Measurements from ENCODE around the gene HYAL3.
A peak's percentile ranks its signal among the peaks of the same experiment; 100 is the strongest.
"Not testable (repeated sequence)": the region's sequence is repeated elsewhere in the genome, so short reads cannot be mapped to it uniquely, and the experiment has no call there.

Gene HYAL3

GRCh38 chr3:50284121-50284520 is 15.1 kb downstream of the HYAL3 start:
- not testable (repeated sequence) for H3K4me1 ChIP-seq (ENCODE audit: insufficient read depth, low read length); H3K9ac ChIP-seq (ENCODE audit: low read depth, low read length); H3K9me3 ChIP-seq (ENCODE audit: insufficient read depth, low read depth, low read length); H3K27me3 ChIP-seq (ENCODE audit: insufficient read depth, low read length); H3K27ac ChIP-seq (ENCODE audit: low read depth, low read length); H3K4me3 ChIP-seq (ENCODE audit: low read length)
- peaks cover 29% of the 10 kb centered on the region for H3K36me3 ChIP-seq (ENCODE audit: insufficient read depth, low read length)
- WGBS = 96% methylated on average over 4 of the region's 6 CpGs

GRCh38 chr3:50279255-50280016 is 19.8 kb downstream of the HYAL3 start:
- no peaks in the 10 kb centered on the region for H3K9me3 ChIP-seq (ENCODE audit: insufficient read depth, low read depth, low read length)
- H3K27ac ChIP-seq (ENCODE audit: low read depth, low read length) = no peak overlapping the region
- no peak overlapping the region for H3K9ac ChIP-seq (ENCODE audit: low read depth, low read length)
- no peaks in the 10 kb centered on the region for H3K36me3 ChIP-seq (ENCODE audit: insufficient read depth, low read length)
- WGBS = 95% methylated on average over 8 of the region's 8 CpGs
- H3K27me3 ChIP-seq (ENCODE audit: insufficient read depth, low read length) = peaks cover 29% of the 10 kb centered on the region
- no peaks in the 10 kb centered on the region for H3K4me1 ChIP-seq (ENCODE audit: insufficient read depth, low read length)
- no peak overlapping the region for H3K4me3 ChIP-seq (ENCODE audit: low read length)

GRCh38 chr3:50278880-50279224 is 20.4 kb downstream of the HYAL3 start, which contains the start of gene LSMEM2:
Gene LSMEM2 (plus strand): TSS chr3:50279087. CDS start chr3:50279114, 27 bp downstream.
- no peaks in the 10 kb centered on the region for H3K9me3 ChIP-seq (ENCODE audit: insufficient read depth, low read depth, low read length)
- no peak within 1 kb of the TSS for H3K27ac ChIP-seq (ENCODE audit: low read depth, low read length)
- H3K4me3 ChIP-seq (ENCODE audit: low read length) = no peak within 1 kb of the TSS
- H3K4me1 ChIP-seq (ENCODE audit: insufficient read depth, low read length) = no peaks in the 10 kb centered on the region
- H3K9ac ChIP-seq (ENCODE audit: low read depth, low read length) = no peak within 1 kb of the TSS
- 84% methylated on average over 2 of the region's 2 CpGs for WGBS
- peaks cover 35% of the 10 kb centered on the region for H3K27me3 ChIP-seq (ENCODE audit: insufficient read depth, low read length)
- no peaks in the 10 kb centered on the region for H3K36me3 ChIP-seq (ENCODE audit: insufficient read depth, low read length)

GRCh38 chr3:50278123-50278879 is 20.9 kb downstream of the HYAL3 start:
- H3K9ac ChIP-seq (ENCODE audit: low read depth, low read length) = no peak overlapping the region
- 92% methylated on average over 4 of the region's 4 CpGs for WGBS

GRCh38 chr3:50276762-50277101 is 22.5 kb downstream of the HYAL3 start:
- 94% methylated on average over 17 of the region's 17 CpGs for WGBS
- Histone ChIP-seq H3K9ac (ENCODE audit: low read depth, low read length) (no peak overlapping the region), H3K27ac (ENCODE audit: low read depth, low read length) (no peak overlapping the region), H3K4me1 (ENCODE audit: insufficient read depth, low read length) (peaks cover 2% of the 10 kb centered on the region; the same call in 1 of the 2 replicates), H3K4me3 (ENCODE audit: low read length) (no peak overlapping the region), H3K9me3 (ENCODE audit: insufficient read depth, low read depth, low read length) (no peaks in the 10 kb centered on the region), H3K27me3 (ENCODE audit: insufficient read depth, low read length) (peaks cover 44% of the 10 kb centered on the region), H3K36me3 (ENCODE audit: insufficient read depth, low read length) (no peaks in the 10 kb centered on the region)

More at GRCh38 chr3:50278123-50278879, 20.9 kb downstream of the HYAL3 start:
- H3K4me1 ChIP-seq (ENCODE audit: insufficient read depth, low read length) = no peaks in the 10 kb centered on the region
- H3K4me3 ChIP-seq (ENCODE audit: low read length) = no peak overlapping the region
- H3K27me3 ChIP-seq (ENCODE audit: insufficient read depth, low read length) = peaks cover 40% of the 10 kb centered on the region
- H3K36me3 ChIP-seq (ENCODE audit: insufficient read depth, low read length) = no peaks in the 10 kb centered on the region
- H3K9me3 ChIP-seq (ENCODE audit: insufficient read depth, low read depth, low read length) = no peaks in the 10 kb centered on the region
- H3K27ac ChIP-seq (ENCODE audit: low read depth, low read length) = no peak overlapping the region

GRCh38 chr3:50275996-50276761 is 23.0 kb downstream of the HYAL3 start:
- WGBS = 82% methylated on average over 79 of the region's 79 CpGs
- H3K27me3 ChIP-seq (ENCODE audit: insufficient read depth, low read length) = peaks cover 44% of the 10 kb centered on the region
- H3K36me3 ChIP-seq (ENCODE audit: insufficient read depth, low read length) = no peaks in the 10 kb centered on the region
- H3K4me1 ChIP-seq (ENCODE audit: insufficient read depth, low read length) = peaks cover 2% of the 10 kb centered on the region; the same call in 1 of the 2 replicates
- no peaks in the 10 kb centered on the region for H3K9me3 ChIP-seq (ENCODE audit: insufficient read depth, low read depth, low read length)
- H3K27ac ChIP-seq (ENCODE audit: low read depth, low read length) = no peak overlapping the region
- H3K4me3 ChIP-seq (ENCODE audit: low read length) = peak overlapping the region; percentile 54
- H3K9ac ChIP-seq (ENCODE audit: low read depth, low read length) = no peak overlapping the region

GRCh38 chr3:50275141-50275995 is 23.8 kb downstream of the HYAL3 start:
- 7% methylated on average over 65 of the region's 65 CpGs for WGBS
- peaks cover 44% of the 10 kb centered on the region for H3K27me3 ChIP-seq (ENCODE audit: insufficient read depth, low read length)
- no peak overlapping the region for H3K27ac ChIP-seq (ENCODE audit: low read depth, low read length)
- H3K4me3 ChIP-seq (ENCODE audit: low read length) = peak overlapping the region; percentile 54
- H3K9ac ChIP-seq (ENCODE audit: low read depth, low read length) = peak overlapping the region; percentile 24; the same call in 1 of the 2 replicates
- no peaks in the 10 kb centered on the region for H3K9me3 ChIP-seq (ENCODE audit: insufficient read depth, low read depth, low read length)
- no peaks in the 10 kb centered on the region for H3K36me3 ChIP-seq (ENCODE audit: insufficient read depth, low read length)
- peaks cover 2% of the 10 kb centered on the region; the same call in 1 of the 2 replicates for H3K4me1 ChIP-seq (ENCODE audit: insufficient read depth, low read length)

- peaks cover 44% of the 10 kb centered on the region for H3K27me3 ChIP-seq (ENCODE audit: insufficient read depth, low read length)
- H3K27ac ChIP-seq (ENCODE audit: low read depth, low read length) = no peak overlapping the region
- H3K4me1 ChIP-seq (ENCODE audit: insufficient read depth, low read length) = peaks cover 8% of the 10 kb centered on the region
- peak overlapping the region; percentile 54 for H3K4me3 ChIP-seq (ENCODE audit: low read length)
- H3K9me3 ChIP-seq (ENCODE audit: insufficient read depth, low read depth, low read length) = no peaks in the 10 kb centered on the region
- WGBS = 12% methylated on average over 22 of the region's 26 CpGs
- no peak overlapping the region for H3K9ac ChIP-seq (ENCODE audit: low read depth, low read length)
- no peaks in the 10 kb centered on the region for H3K36me3 ChIP-seq (ENCODE audit: insufficient read depth, low read length)
Observed at GRCh38 chr3:50274371-50275104, 24.7 kb downstream of the HYAL3 start.

- Histone ChIP-seq H3K9ac (ENCODE audit: low read depth, low read length) (no peak overlapping the region), H3K4me3 (ENCODE audit: low read length) (no peak overlapping the region), H3K4me1 (ENCODE audit: insufficient read depth, low read length) (peaks cover 13% of the 10 kb centered on the region), H3K36me3 (ENCODE audit: insufficient read depth, low read length) (no peaks in the 10 kb centered on the region), H3K9me3 (ENCODE audit: insufficient read depth, low read depth, low read length) (no peaks in the 10 kb centered on the region), H3K27me3 (ENCODE audit: insufficient read depth, low read length) (peaks cover 44% of the 10 kb centered on the region), H3K27ac (ENCODE audit: low read depth, low read length) (no peak overlapping the region)
- whole genome bisulfite sequencing = 69% methylated on average over 31 of the region's 31 CpGs
Observed at GRCh38 chr3:50273689-50274065, 25.5 kb downstream of the HYAL3 start.

Measured in HUES64 (cell line).